ENCODE results near the gene ANKRD31. TPM values are rescaled to one million over a fixed set of nuclear protein-coding genes. Genes with fewer than 3 reads are reported as not detected.
A peak's percentile ranks its signal among the peaks of the same experiment; 100 is the strongest.

ANKRD31 gene
- polyA plus RNA-seq, 1 experiment: 0.02 TPM

DNA sequence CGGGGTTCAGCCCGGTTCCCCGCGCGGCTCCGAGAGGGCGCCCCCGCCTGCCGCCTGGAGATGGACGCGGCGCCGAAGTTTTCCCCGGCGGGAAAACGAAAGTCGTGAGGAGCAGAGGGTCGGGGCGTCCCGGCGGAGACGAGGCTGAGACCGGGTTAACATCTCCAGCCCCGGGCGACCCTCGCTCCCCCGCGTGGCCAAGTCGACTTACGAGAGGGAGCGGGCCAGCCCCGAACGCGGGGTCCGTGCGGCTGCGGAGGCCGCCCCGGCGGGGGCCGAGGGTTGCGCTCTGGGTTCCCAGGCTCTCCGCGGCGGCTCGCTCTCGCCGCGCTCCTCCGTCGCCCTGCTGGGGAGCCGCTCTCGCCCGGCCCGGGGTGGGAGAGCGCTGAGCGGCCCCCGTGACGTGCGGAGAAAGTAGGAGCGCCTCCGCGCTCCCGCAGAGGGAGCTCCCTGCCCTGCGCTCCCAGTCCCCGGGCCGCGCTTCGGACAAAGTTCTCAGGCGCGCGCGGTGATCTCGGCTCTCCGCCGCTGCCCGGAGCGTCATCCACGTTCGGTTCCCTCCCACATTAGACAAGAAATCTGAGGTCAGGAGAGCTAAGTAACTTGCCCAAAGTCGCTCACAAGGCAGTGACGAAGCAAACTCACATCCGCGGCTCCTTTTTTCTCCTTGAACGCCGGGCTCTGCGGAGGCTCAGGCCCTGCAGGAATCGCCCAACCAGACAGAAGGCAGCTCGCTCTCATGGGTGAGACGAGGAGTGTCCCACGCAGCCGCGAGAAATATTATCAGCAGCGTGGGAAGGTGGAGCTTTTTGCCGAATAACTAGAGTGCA is 183.2 kb downstream of the ANKRD31 start:
- no peaks in the 10 kb centered on the region for H3K36me3 ChIP-seq (ENCODE audit: control insufficient read depth, insufficient read depth, low read length)
- TF ChIP-seq CTCF (IDR thresholded peaks at IDR 0.05; ENCODE audit: insufficient read depth, low read depth, low read length): 0 out of 2 replicates have a peak, but pooled peaks have one; percentile 19
- H3K4me3 ChIP-seq (ENCODE audit: low read depth, low read length): peak overlapping the region; percentile 70
- no peak for DNase-seq (ENCODE audit: low read depth)
- POLR2A ChIA-PET: interaction anchor here (0.5 to 0.7 kb wide), 3 partner anchors 16 to 182 kb away, joined by 3 to 6 read pairs (median 3); no protein-coding TSS in a partner anchor
- H3K27me3 ChIP-seq (ENCODE audit: control insufficient read depth, insufficient read depth, low read length): no peaks in the 10 kb centered on the region
- CTCF ChIA-PET: interaction anchor here (0.6 to 2.1 kb wide), 8 partner anchors 16 to 283 kb away, joined by 3 to 5 read pairs (median 3); partner anchors contain the start of gene HMGCR

GRCh38 chr5:75053054-75053303 is 183.7 kb downstream of the ANKRD31 start:
- H3K36me3 ChIP-seq (ENCODE audit: control insufficient read depth, insufficient read depth, low read length): no peaks in the 10 kb centered on the region
- DNase-seq (ENCODE audit: low read depth): no peak
- H3K4me3 ChIP-seq (ENCODE audit: low read depth, low read length): peak overlapping the region; percentile 70
- CTCF ChIA-PET: interaction anchor here (0.6 to 1.4 kb wide), 2 partner anchors 118 to 146 kb away, joined by 3 to 5 read pairs; no protein-coding TSS in a partner anchor
- POLR2A ChIA-PET: no interaction called here
- H3K27me3 ChIP-seq (ENCODE audit: control insufficient read depth, insufficient read depth, low read length): no peaks in the 10 kb centered on the region
- no peak for TF ChIP-seq CTCF (IDR thresholded peaks at IDR 0.05; ENCODE audit: insufficient read depth, low read depth, low read length)

DNA sequence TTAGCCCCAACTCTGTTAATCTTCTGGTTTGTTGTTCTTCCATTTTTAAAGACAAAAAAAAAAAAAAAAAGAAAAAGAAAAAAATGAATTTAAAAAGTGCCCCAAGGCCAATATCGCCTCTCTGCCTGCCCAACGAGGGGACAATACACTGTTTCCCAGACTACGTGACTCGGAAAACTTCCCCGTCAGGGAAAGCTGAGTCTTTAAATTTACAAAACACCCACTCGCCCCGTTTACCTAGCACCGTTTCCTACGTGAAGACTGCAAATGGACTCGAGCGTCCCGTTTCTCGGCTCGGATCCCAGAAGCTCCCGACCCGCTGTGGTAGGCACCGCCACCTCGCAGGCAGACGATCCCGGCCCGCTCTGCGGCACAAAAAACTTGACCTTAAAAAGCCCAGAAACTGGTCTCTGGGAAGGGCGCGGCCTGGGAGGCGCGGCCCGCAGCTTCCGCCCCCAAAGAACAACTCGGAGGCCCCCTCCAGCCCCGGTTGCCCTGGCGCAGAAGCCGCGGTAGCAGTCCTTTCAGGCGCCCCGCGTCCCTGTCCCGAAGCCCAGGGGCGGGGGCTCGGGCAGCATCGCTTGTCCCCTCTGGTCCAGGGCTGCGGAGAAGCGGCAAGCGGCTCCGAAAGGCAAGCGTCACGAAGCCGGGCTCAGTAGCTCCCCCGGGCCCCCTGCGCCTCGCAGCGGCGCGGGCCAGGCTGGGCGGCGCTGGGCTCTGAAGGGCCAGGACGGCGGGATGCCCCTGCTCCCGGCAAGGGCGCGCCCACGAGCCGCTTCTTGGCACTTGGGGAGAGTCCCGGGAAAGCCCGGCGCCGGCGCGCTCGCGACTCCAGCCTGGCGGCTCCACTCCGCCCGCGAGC is 184.3 kb downstream of the ANKRD31 start, which contains the start of gene GCNT4:
Gene GCNT4 (minus strand): TSS at position 367 of the 862 bp plus-strand sequence. CDS start 22,521 bp downstream, outside the sequence.
- Histone ChIP-seq H3K27me3 (ENCODE audit: control insufficient read depth, insufficient read depth, low read length) (no peaks in the 10 kb centered on the region), H3K4me3 (ENCODE audit: low read depth, low read length) (peak within 1 kb of the TSS; percentile 70), H3K36me3 (ENCODE audit: control insufficient read depth, insufficient read depth, low read length) (no peaks in the 10 kb centered on the region)
- CTCF ChIA-PET: interaction anchor here (0.6 to 1.1 kb wide), 2 partner anchors 127 to 145 kb away, joined by 3 read pairs; no protein-coding TSS in a partner anchor
- no peak for TF ChIP-seq CTCF (IDR thresholded peaks at IDR 0.05; ENCODE audit: insufficient read depth, low read depth, low read length)
- DNase-seq (ENCODE audit: low read depth): no peak
- POLR2A ChIA-PET: no interaction called here

- Histone ChIP-seq H3K27me3 (ENCODE audit: control insufficient read depth, insufficient read depth, low read length) (no peaks in the 10 kb centered on the region), H3K4me3 (ENCODE audit: low read depth, low read length) (peak overlapping the region; percentile 70), H3K36me3 (ENCODE audit: control insufficient read depth, insufficient read depth, low read length) (no peaks in the 10 kb centered on the region)
- TF ChIP-seq CTCF (IDR thresholded peaks at IDR 0.05; ENCODE audit: insufficient read depth, low read depth, low read length): no peak
- POLR2A ChIA-PET: no interaction called here
- CTCF ChIA-PET: interaction anchor here (1.3 to 2.9 kb wide), 5 partner anchors 10 to 126 kb away, joined by 4 to 16 read pairs (median 13); no protein-coding TSS in a partner anchor
- no peak for DNase-seq (ENCODE audit: low read depth)
These were observed 185.4 kb downstream of the ANKRD31 start for GRCh38 chr5:75051217-75051751.

Data from BJ (cell line).